Measurements from ENCODE around the gene PTHLH. TPM values are rescaled to one million over a fixed set of nuclear protein-coding genes. Genes with fewer than 3 reads are reported as not detected.
A peak's percentile ranks its signal among the peaks of the same experiment; 100 is the strongest.

PTHLH gene
- total RNA-seq, 1 experiment from 2014 or later, result 0.46 TPM

DNA sequence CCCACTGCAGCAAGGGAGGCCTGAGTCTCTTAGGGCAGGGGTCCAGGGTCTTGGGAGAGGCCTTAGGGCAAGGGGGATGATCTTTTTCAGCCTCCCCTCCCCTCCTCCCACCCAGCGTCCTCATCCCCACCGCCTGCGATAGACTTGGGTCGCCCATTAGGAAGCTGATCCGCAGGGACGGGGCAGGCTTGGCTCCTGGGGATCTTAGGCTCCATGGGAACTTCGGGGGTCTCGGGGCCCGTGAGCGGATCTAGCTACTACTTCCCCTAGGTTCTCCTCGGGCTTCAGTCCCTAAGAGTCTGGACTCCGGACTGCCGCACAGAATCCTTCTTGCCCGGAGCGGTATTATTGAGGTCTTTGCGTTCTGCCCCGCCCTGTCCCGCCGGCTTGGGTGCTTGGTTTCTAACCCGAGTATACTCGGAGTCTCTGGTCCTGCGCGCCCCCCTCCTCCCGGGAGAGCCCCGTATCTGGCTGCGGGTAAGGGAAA is 2.2 kb upstream of the PTHLH start:
- DNase-seq (ENCODE audit: low spot score), result no peak

DNA sequence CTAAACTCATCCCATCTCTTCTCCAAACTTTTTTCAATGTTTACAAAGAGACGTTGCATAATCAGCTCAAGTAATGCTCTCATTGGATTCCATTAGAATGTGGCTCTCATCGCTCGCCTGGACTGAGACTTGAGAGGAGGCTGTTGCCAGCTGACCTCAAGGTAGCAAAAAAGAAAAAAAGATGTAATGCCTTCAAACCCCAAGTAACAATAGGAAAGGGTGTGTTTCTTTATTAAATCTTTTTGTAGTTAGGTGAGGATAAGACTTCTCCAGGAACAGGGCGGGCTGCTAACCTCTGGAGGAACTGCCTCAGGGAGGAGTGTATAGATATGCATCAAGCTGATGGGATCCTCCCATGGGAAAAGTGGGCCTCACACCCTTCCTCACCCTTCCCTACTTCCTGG is 956 bp upstream of the PTHLH start:
- DNase-seq (ENCODE audit: low spot score), result peak; percentile 23

DNA sequence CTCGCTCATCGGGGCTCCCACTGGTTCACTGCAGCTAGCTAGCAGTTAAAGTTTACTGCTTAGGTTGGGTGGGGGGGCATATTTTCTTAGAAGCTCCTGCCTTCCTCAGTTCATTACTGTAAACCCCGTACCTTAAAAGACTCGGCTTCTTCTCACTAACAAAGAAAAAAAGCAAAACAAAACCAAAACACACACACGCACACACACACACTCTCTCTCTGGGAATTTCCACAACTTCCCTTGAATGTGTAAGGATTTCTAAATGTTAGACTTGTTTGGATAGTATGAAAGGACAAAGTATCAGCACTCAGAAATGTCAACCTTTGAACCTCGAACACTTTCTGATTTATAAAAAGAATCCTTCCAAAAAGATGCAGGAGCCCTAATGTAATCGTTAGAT is 927 bp downstream of the PTHLH start:
- no peak for DNase-seq (ENCODE audit: low spot score)

DNA sequence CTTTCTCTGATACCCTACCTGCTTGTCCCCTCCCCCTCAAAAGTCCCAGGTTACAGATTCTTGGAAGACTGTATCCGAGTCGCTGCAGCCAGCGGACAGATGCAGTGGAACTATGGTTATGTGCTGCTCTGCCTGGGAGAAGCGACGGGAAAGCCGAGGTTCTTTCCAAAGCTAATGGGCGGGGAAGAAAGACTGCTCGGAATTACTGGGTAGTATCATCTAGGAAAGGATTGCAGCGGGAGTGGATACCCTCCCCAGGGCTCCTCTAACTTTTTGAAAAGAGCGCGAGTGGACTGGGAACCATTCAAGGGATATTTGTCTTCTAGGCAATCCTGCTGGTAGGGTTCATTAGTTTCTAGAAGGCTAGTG is 1.4 kb downstream of the PTHLH start:
- no peak for DNase-seq (ENCODE audit: low spot score)

DNA sequence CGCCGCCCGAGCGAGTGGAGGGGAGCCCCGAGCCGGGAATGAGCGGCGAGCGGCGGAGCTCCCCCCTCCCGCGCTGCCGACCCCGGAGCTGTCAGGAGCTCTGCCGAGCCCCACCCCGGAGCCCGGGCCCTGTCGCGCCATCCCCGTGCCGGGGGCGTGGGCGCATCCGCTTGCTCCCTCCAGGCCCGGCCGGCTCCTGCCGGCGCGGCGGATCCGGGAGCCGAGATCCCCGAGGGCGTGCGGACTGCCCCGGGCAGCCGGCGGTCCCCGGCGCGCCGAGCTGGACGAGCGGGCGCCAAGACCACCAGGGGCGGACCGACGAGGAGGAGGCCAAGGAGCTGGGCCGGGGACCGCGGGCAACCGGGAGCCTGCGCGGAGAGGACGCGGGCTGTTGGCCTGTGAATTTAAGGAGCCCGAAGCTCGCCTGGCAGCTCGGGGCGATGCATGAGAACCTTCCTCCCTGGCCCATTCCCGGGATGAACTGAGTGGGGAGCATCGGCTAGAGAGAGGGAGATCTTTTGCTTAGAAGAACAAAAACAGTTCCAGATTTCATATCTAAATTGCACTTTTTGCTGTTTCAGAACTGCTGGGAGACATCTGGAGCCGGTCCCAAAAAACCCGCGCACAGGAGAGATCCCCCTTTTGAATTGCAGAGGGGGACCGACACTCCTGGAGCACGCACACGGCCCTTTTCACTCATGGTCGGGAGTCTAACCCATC is 2.0 kb downstream of the PTHLH start:
- no peak for DNase-seq (ENCODE audit: low spot score)

DNA sequence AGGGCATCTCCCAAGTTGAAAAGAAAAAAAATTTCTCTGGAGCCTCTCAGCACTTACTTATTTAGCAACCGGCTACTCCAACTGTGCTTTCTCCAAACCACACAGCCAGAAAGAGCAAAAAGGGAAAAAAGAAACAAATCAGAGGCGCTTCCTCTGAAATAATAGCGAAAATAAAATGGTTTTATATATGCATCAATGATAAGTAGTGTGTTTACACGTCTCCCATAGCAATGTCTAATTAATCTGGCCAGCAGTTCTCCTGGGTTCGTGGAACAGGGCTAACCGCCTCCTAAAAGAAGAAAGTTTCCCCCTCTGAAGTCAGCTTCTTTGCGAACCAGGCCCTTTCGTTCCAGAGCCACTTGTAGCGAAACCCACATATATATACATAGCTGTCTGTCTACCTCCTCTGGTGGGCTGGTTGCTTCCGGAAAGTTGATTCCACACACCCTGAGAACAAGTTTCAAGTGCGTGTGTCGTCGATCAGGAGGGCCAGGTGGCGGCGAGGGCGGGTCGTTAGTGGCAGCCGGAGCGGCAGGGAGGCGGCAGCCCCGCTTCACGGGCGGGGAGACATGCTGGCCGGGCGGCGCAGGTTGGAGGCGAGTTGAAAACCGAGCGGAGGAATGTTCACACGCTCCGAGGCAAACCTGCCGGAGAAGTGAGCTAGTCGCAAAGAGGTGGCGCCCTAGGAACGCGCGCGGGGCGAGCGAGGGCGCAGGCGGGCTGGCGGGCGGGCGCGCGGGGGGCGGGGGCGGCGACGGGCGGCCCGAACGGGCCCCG is 2.7 kb downstream of the PTHLH start:
- DNase-seq (ENCODE audit: low spot score), result peak; percentile 89

DNA sequence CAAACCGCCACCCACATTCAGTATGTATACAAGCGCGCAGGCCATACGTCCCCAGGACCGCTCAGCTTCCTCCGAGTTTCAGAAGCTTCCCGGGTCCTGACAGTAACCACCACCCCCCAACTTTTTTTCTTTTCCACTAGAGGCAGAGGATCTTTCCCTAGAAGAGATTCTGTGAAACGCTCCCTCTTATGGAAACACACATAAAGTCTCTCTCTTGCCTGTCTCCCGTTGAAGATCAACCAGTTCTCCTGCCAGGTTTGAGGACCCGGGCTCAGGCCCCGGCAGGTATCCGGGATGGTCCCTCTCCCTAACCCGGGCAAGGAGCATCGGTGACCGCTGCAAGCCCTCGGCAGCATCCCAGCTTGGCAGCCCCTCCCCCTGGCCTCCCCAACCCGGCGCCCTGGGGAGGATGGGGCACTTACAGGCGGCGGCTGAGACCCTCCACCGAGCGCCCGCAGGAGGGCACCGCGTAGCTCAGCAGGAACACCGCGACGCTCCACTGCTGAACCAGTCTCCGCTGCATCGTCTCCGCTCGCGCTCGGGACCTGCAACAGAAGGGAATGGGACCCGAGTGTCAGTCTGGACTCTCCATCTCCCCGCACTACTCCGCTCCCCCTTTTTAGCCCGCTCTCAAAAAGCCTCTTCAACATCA is 3.4 kb downstream of the PTHLH start:
- no peak for DNase-seq (ENCODE audit: low spot score)

DNA sequence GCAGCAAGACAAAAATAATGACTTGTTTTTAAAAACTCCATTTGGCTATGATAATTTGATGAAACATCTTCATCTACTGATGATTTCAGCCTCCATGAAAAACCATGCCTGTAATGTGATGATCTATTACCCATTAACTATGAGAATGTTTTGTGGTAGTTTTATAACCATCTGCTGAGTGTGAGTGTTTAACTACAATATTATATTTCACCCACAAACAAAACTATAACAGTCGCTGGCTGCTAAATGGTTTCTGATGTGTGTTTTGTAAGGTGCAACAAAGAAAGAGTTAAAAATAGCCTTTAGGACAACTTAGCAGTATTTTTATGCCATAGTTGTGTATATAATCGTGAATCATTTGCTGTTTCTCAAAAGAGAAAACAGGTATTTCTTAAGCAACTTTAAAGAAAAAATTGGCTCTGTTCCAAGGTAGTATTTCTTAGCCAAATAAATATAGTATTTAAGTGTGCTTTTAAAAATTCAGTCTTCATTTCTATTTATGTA is 4.9 kb downstream of the PTHLH start:
- no peak for DNase-seq (ENCODE audit: low spot score)

DNA sequence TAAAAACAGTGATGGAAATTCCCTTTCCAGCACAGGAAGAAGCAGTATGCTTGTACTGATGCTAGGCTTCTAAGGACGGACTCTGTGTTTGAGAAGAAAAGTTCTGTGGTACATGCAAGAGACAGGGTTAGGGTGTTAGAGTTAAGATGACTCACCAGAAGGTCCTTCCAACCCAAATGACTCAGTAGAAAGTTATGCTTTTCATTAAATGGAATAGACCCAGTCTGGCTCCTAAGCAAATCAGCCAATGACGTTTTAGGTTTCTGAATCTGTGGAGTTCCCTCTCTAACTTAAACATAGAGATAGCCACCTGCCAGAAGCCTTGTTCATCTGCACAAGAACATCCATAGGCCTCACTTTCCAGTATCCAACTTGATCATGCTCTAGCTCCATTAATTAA is 5.7 kb downstream of the PTHLH start:
- peak; percentile 83 for DNase-seq (ENCODE audit: low spot score)

DNA sequence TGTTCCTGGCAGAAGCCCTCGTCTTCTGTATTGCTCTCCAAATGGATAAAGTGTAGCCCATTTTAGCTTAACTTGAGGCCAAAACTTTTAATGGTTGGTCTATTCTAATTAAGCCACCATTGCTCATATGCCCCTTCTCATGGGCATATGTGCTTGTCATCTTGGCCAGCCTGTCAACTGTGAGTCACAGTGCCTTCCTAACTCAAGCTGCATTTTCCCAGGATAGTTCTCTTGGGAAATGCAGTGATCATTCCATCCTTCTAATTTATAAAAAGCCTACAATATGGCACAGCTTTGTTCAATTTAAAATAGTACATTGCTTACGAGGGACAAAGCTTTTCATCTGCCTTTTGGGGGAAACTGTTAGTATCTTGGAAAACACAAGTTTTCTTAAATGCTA is 6.6 kb downstream of the PTHLH start:
- no peak for DNase-seq (ENCODE audit: low spot score)

DNA sequence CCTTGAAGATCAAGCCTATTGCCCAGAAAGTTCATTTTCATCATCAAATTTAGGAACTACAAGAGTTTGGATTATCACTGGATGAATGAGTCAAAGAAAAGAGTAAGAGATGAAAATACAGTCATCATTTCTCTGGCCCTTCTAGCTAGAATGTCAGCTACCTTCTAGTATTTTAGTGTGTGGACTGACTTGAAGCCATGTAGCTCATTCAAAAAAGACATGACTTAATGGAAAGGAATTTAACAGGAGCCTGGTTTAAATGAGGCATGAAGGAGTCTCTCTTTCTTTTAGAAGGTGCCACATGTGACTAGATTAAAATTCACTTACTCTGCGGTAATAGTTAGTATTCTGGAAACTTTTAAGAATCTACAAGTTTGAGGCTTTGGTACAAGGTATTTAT is 7.1 kb downstream of the PTHLH start:
- DNase-seq (ENCODE audit: low spot score), result no peak

DNA sequence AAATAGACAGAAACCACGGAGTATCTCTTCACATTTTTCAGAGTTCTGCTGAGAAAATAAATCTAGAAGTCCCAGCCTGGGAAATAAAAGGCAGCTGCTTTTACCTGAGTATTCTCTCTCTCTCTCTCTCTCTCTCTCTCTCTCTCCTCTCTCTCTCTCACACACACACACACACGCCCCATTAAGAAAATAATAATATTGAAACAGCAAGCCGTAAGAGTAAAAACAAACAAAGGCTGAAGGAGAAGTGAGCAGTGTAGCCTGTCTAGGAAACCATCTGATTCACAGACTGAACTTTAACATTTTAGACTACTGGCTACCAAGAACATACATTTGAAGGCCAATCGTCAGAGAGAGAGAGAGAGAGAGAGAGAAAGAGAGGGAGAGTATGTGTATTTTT is 8.4 kb downstream of the PTHLH start:
- no peak for DNase-seq (ENCODE audit: low spot score)

DNA sequence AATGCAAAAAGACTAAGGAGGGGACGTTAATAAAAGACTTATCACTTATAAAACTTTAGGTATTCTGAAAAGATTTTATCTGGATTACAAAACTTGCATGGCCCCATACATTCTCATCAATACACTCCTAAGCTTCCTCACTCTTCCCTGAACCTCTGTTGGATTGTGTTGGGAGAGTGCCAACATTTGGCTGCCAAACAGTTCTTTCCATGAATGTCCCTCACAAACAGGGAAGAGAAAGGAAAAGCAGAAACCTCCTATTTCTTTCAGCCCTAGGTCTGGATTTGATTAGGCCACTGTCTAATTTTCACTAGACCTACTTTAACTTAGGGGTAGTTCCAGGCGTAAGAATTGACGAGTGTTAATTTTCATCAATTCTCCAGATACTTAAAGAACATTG is 11.7 kb downstream of the PTHLH start:
- DNase-seq (ENCODE audit: low spot score), result no peak

DNA sequence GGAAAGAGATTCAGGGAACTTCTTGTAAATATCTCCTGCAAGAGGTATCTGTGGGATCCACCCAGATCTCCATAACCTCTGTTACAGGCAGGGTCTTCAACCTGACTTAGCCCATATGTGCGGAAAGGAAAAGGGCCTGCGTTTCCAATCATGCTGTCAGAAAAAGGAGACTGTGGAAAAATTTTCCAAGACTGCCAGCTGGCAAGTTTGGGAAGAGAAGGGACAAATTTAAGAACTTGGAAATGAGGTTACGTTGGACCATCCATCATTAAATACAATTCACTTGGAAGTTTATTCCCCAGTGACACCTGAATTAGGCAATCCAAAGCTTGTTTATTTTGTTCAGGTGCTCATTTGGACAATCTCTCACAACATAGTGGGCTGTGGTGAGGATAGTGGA is 13.9 kb downstream of the PTHLH start:
- DNase-seq (ENCODE audit: low spot score), result no peak

DNA sequence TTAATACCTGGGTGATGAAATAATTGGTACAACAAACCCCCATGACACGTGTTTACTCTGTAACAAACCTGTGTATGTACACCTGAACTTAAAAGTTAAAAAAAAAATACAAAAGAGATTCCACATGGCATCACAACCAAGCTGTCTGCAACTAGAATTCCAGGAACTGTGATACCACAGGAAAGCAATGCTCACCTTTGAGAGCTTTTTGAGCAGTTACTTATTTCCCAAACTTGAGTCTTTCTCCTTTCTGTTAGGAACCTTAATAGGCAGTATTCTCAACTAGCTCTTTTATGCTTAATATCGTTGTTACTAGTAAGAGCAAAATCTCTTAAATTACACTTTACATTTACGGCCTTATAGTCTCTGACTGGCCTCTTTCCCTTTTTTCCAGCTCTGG is 15.2 kb downstream of the PTHLH start:
- DNase-seq (ENCODE audit: low spot score), result no peak

DNA sequence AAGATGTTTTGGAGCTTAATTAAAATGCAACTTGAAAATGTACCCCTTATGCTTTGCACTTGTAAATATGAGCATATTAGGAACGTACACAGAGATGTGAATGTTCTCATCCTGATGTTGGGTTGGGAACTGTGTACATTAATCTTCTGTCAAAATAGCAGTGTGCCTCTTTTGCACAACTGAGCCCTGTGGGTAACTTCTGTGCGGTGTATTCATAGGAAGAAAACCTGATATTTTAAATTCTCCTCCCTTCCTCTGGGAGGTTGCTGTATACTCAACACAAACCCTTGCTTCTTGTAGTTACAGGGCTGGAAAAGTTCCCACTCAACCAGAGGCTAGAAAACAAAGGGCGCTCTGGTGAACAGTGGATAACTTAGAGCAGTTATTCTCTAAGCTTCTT is 18.7 kb downstream of the PTHLH start:
- no peak for DNase-seq (ENCODE audit: low spot score)

DNA sequence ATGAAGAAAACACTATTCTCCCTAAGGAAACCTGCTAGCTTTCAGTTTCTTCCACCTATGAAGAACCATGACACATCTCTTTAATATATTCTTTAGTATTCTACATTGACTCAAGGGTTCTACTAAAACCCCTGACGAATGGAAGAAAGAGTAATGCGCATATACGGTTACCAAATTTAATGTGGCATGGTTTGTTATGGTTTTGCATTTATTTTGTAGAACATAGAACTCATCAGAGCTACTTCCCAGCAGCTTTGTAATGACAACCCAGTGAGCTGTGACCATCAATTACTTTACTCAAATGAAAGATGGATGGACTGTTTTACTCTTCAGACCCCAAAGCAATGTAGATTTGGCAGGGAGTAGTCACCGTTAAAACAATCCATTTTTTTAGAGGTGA is 19.2 kb downstream of the PTHLH start:
- DNase-seq (ENCODE audit: low spot score), result no peak

DNA sequence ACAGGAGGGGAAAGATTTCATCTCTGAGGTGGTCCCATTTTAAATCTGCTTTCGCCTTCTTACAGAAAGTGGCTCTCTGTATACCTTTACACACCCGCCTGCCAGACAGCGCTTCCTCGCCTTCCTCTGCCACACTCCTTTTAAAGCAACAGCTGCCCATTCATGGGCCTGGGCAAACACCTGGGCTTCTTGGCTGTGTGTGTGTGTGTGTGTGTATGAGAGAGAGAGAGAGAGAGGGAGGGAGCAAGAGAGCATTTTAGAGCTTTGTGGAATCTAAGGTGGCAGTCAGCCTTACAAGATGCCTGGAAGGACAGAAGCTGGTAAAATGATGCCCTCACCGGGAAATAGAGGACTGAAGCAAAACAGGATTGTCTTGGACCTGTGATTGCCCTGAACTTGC is 20.0 kb downstream of the PTHLH start:
- no peak for DNase-seq (ENCODE audit: low spot score)

DNA sequence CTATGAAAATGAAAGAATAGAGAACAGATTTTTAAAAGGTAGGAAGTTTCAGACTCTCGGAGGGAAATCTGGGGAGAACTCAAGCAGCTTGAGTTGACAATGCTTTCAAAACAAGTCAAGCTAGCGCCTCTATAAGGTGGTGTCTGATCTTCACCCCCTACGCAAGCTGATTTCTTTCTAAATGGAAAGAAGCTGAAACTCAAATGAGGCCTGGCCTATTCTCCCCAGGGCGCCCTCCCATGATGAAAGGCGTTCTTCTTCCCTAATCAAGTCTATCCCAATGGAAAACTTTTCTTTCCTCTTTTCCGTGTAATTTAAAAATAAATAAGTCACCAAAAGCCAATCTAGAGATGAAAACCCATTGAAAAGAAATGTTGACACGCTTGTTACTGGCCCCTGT is 20.6 kb downstream of the PTHLH start:
- no peak for DNase-seq (ENCODE audit: low spot score)

DNA sequence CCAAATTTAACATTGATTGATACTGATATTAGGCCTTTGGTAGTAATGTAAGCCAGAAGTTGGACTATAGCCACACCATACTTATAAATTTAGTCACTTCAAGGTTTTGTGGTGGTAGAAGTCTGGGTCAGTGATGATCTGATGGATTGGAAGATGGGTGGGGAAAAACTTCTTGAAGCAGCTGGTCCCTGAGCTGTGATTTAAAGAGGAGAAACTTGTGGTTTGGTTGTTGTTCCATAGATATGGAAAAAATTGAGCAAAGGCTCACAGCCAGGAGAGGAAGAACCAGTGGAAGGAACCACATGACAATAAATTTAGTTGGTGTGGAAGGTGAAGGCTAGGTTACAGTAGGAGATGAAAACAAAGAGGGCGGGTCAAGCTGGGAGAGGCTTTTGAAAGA is 26.1 kb downstream of the PTHLH start:
- DNase-seq (ENCODE audit: low spot score), result no peak

DNA sequence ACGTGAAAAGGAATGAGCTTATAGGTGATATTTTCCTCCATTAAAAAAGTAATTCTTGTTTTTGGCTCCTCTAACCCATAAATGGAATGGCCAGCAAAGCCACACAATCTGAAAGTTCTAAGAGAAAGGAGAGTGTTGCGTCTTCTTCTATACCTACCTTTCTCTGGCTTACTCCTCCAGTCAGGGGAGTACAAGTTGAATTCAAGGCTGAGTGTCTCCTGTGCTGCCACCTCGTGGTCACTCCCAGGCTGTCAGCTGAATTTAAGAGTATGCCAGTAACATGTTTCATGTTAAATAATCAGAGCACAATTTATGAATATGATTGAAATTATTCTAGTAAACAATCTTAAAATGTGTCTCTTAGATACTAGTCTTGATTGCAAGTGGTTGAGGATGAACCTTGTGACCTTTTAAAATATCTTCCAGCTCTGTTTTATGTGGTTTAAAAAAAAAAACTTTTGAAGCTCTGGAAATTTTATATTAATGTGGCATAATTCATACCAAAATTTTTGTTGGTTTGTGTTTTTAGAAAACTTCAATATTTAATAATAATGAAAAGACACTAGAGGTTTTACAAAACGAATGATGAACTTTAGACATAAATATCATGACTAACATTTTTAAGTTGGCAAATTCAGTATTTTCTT is 31.7 kb downstream of the PTHLH start:
- peak; percentile 96 for DNase-seq (ENCODE audit: low spot score)

DNA sequence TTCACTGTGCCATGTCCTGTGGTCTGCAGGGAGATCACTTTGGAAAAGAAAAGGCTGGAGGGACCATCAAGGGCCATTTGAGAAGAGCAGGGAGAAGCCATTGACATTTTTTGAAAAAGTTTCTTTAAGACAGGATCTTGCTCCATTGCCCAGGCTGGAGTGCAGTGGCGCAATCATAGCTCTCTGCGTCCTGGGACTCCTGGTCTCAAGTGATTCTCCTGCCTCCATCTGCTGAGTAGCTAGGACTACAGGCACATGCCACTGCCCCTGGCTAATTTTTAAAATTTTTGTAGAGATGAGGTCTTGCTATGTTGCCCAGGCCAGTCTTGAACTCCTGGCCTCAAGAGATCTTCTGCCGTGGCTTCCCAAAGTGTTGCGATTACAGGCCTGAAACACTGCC is 32.3 kb downstream of the PTHLH start:
- DNase-seq (ENCODE audit: low spot score), result no peak
